ENCODE data around the gene VDAC2. TPM values are rescaled to one million over a fixed set of nuclear protein-coding genes. Genes with fewer than 3 reads are reported as not detected.
"Not testable (repeated sequence)": the region's sequence is repeated elsewhere in the genome, so short reads cannot be mapped to it uniquely, and the experiment has no call there.

The VDAC2 gene
- total and polyA plus RNA-seq, 2 donors (not counting 1 experiment from before 2014, with no cell fraction given) = 49.2 to 83.6 TPM

DNA sequence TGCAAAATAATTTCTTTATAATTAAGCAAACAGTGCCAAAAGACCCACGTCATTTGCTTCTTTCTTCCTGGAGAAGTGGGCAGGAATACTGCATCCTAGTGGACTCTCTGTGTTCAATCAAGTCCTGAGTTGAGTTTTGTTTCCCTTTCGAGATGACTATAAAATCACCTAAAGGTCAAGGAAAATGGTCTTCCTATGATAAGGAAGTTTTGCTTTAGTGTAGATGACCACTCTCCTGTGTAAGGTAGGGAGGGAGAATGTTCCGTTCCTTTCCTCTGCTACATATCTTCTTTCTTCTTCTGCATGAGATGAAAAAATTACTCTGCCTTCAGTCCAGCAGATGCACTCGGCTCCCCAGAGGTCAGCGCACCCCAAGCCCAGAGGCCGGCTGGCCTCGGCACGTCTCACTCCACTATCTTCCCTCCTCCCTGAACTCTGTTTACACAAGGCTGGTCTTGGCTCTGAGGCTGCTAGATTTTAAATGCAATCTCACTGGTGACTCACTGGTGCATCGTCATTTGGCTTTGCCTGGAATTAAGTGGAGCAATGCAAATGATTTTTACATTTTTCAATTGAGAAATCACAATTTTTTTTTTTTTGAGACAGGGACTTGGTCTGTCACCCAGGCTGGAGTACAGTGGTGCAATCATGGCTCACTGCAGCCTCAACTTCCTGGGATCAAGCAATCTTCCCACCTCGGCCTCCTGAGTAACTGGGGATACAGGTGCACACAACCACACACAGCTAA, 18.6 kb upstream of the VDAC2 start:
- POLR2A ChIA-PET = no interaction called here

DNA sequence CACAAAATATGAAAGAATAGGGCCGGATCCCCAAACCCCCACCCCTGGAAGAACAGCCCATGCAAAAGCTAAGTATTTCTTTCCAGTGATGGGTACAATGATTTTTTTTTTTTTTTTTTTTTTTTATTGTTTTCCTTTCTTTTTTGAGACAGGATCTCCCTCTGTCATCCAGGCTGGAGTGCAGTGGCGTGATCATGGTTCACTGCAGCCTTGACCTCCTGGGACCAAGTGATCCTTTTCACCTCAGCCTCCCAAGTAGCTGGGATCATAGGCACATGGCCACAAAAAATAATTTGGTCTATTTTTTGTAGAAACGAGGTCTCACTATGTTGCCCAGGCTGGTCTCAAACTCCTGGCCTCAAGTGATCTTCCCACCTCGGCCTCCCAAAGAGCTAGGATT, 16.0 kb upstream of the VDAC2 start:
- DNase-seq; H3K4me1 Mint-ChIP-seq; H2AFZ ChIP-seq (ENCODE audit: insufficient read depth, low read depth, low read length, poor library complexity, severe bottlenecking); H3K4me3 Mint-ChIP-seq; H3K27ac Mint-ChIP-seq; H4K20me1 ChIP-seq (ENCODE audit: control insufficient read depth, insufficient read depth, low read length, poor library complexity, severe bottlenecking); H3K79me2 ChIP-seq (ENCODE audit: control insufficient read depth, insufficient read depth, low read length); H3K4me1 ChIP-seq (ENCODE audit: control insufficient read depth in 2 of 2, insufficient read depth in 2 of 2, low read length in 2 of 2); POLR2A ChIA-PET; H3K9me3 ChIP-seq (ENCODE audit: control extremely low read depth in 1 of 3, control insufficient read depth in 2 of 3, insufficient read depth in 1 of 3, low read length in 2 of 3); ATAC-seq (ENCODE audit: low read depth); H3K9me3 Mint-ChIP-seq (ENCODE audit: insufficient read depth); H3K27ac ChIP-seq (ENCODE audit: low read length in 2 of 2); H3K4me2 ChIP-seq (replicated peaks; ENCODE audit: low read depth, low read length, poor library complexity, severe bottlenecking); H3K27me3 Mint-ChIP-seq; H3K27me3 ChIP-seq (replicated peaks in 1 of 4; ENCODE audit: control extremely low read depth in 1 of 4, control insufficient read depth in 3 of 4, insufficient read depth in 4 of 4, low read length in 3 of 4); H3K4me3 ChIP-seq (ENCODE audit: control extremely low read depth in 1 of 5, extremely low read depth in 1 of 5, insufficient read depth in 1 of 5, low read depth in 2 of 5, low read length in 4 of 5); intact Hi-C loops (cut with micrococcal nuclease); H3K36me3 ChIP-seq (replicated peaks in 1 of 2; ENCODE audit: control extremely low read depth in 1 of 2, control insufficient read depth in 1 of 2, extremely low read depth in 1 of 2, insufficient read depth in 2 of 2, low read length in 1 of 2); H3K9ac ChIP-seq (ENCODE audit: low read length): not testable (repeated sequence)
- CTCF ChIA-PET = interaction anchor here (0.9 kb wide), 1 partner anchor 41 kb away, joined by 3 read pairs; the partner anchor contains the start of gene COMTD1
- 100% methylated on average over 3 of the region's 4 CpGs for WGBS (ENCODE audit: insufficient coverage)

More for the DNA sequence above, 18.6 kb upstream of the VDAC2 start:
- Histone ChIP-seq H3K4me3 (ENCODE audit: control extremely low read depth in 1 of 5, extremely low read depth in 1 of 5, insufficient read depth in 1 of 5, low read depth in 2 of 5, low read length in 4 of 5) (no peak overlapping the region), H3K27me3 (replicated peaks in 1 of 4; ENCODE audit: control extremely low read depth in 1 of 4, control insufficient read depth in 3 of 4, insufficient read depth in 4 of 4, low read length in 3 of 4) (no peaks in the 10 kb centered on the region), H3K4me1 (ENCODE audit: control insufficient read depth in 2 of 2, insufficient read depth in 2 of 2, low read length in 2 of 2) (peaks cover 3% of the 10 kb centered on the region in 2 donors), H3K9ac (ENCODE audit: low read length) (no peak overlapping the region), H4K20me1 (ENCODE audit: control insufficient read depth, insufficient read depth, low read length, poor library complexity, severe bottlenecking) (no peaks in the 10 kb centered on the region), H3K27ac (ENCODE audit: low read length in 2 of 2) (no peak overlapping the region), H3K36me3 (replicated peaks in 1 of 2; ENCODE audit: control extremely low read depth in 1 of 2, control insufficient read depth in 1 of 2, extremely low read depth in 1 of 2, insufficient read depth in 2 of 2, low read length in 1 of 2) (peaks cover 0 to 2% of the 10 kb centered on the region in 2 experiments), H3K79me2 (ENCODE audit: control insufficient read depth, insufficient read depth, low read length) (no peaks in the 10 kb centered on the region), H3K9me3 (ENCODE audit: control extremely low read depth in 1 of 3, control insufficient read depth in 2 of 3, insufficient read depth in 1 of 3, low read length in 2 of 3) (no peaks in the 10 kb centered on the region), H2AFZ (ENCODE audit: insufficient read depth, low read depth, low read length, poor library complexity, severe bottlenecking) (no peak overlapping the region), H3K4me2 (replicated peaks; ENCODE audit: low read depth, low read length, poor library complexity, severe bottlenecking) (no peak overlapping the region)
- H3K9me3 Mint-ChIP-seq (ENCODE audit: insufficient read depth) = no peaks in the 10 kb centered on the region
- intact Hi-C loops (cut with micrococcal nuclease) = no loop called here
- no peak overlapping the region for H3K27ac Mint-ChIP-seq
- WGBS (ENCODE audit: insufficient coverage) = 95% methylated on average over 6 of the region's 10 CpGs
- DNase-seq = no peak
- H3K4me3 Mint-ChIP-seq = no peak overlapping the region
- no peak for ATAC-seq (ENCODE audit: low read depth)
- TF ChIP-seq, protein P1, sequence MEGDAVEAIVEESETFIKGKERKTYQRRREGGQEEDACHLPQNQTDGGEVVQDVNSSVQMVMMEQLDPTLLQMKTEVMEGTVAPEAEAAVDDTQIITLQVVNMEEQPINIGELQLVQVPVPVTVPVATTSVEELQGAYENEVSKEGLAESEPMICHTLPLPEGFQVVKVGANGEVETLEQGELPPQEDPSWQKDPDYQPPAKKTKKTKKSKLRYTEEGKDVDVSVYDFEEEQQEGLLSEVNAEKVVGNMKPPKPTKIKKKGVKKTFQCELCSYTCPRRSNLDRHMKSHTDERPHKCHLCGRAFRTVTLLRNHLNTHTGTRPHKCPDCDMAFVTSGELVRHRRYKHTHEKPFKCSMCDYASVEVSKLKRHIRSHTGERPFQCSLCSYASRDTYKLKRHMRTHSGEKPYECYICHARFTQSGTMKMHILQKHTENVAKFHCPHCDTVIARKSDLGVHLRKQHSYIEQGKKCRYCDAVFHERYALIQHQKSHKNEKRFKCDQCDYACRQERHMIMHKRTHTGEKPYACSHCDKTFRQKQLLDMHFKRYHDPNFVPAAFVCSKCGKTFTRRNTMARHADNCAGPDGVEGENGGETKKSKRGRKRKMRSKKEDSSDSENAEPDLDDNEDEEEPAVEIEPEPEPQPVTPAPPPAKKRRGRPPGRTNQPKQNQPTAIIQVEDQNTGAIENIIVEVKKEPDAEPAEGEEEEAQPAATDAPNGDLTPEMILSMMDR (IDR thresholded peaks at IDR 0.05) = no peak
- TF ChIP-seq EZH2 (IDR thresholded peaks at IDR 0.05; ENCODE audit: borderline replicate concordance, insufficient read depth, low read depth, low read length, poor library complexity, severe bottlenecking) = no peak
- no peaks in the 10 kb centered on the region for H3K27me3 Mint-ChIP-seq
- no peaks in the 10 kb centered on the region for H3K4me1 Mint-ChIP-seq
- CTCF ChIA-PET = interaction anchor here (1.0 to 2.1 kb wide), 3 partner anchors 39 to 45 kb away, joined by 4 to 12 read pairs (median 5); no protein-coding TSS in a partner anchor

Data from B cell (primary cell).